Calu3 (cell line): Measurements from ENCODE around the gene CDHR5. TPM values are rescaled to one million over a fixed set of nuclear protein-coding genes. Genes with fewer than 3 reads are reported as not detected.

Experiments
- BruUV-seq: library from RNA; stranded (reverse); fragments of 400-500 nt; replicated peaks from 2 replicates; lab custom pipeline; 2021; lab: Mats Ljungman, UMichigan
- CTCF ChIA-PET: fragments of 300-600 bp; sonication (Branson Sonifier 250); formaldehyde crosslinking; loops from one replicate; lab custom pipeline; 2022; ENCODE audit warnings: antibody characterized with exemption; lab: Charles Lee
- DNase-seq: peaks from one replicate; pipeline ENCODE4 v3.0.0; 2022
- H3K27ac Mint-ChIP-seq: one replicate; pipeline ENCODE4 v1.8.0; 2022; ENCODE audit warnings: mixed read lengths; ENCODE audit not compliant: unreplicated experiment
- H3K27me3 Mint-ChIP-seq: one replicate; pipeline ENCODE4 v1.8.0; 2022; ENCODE audit warnings: mixed read lengths; ENCODE audit not compliant: unreplicated experiment
- H3K36me3 Mint-ChIP-seq: one replicate; pipeline ENCODE4 v1.8.0; 2022; ENCODE audit warnings: mild to moderate bottlenecking, moderate library complexity, mixed read lengths; ENCODE audit not compliant: insufficient read depth, unreplicated experiment
- H3K4me1 Mint-ChIP-seq: one replicate; pipeline ENCODE4 v1.8.0; 2022; ENCODE audit warnings: mild to moderate bottlenecking, low read depth, mixed read lengths; ENCODE audit not compliant: unreplicated experiment
- H3K4me3 Mint-ChIP-seq: one replicate; pipeline ENCODE4 v1.8.0; 2022; ENCODE audit warnings: mild to moderate bottlenecking, low read depth, moderate library complexity, mixed read lengths; ENCODE audit not compliant: unreplicated experiment
- H3K9me3 Mint-ChIP-seq: one replicate; pipeline ENCODE4 v1.8.0; 2022; ENCODE audit warnings: low read depth, mixed read lengths; ENCODE audit not compliant: unreplicated experiment
- CTCF ChIP-seq: fragments of 200-600 bp; IDR thresholded peaks from one replicate; pipeline ENCODE4 v1.8.0; 2022; ENCODE audit warnings: antibody characterized with exemption; ENCODE audit not compliant: unreplicated experiment
- intact Hi-C: fragments of 100-400 bp; cut with micrococcal nuclease; formaldehyde crosslinking; loops from one replicate; pipeline ENCODE4 v1.10.0; 2022; ENCODE audit not compliant: unreplicated experiment
- total RNA-seq: library from RNA; stranded (reverse); gene quantifications from 2 replicates; pipeline ENCODE4 v1.2.3, GENCODE V29; 2022

CDHR5 gene
- total RNA-seq, 1 experiment from 2014 or later = 5.0 TPM

GRCh38 chr11:587978-588380 is 36.8 kb downstream of the CDHR5 start:
- no peaks in the 10 kb centered on the region for H3K9me3 Mint-ChIP-seq
- no TSS peak for BruUV-seq
- peak overlapping the region; percentile 10 for H3K4me3 Mint-ChIP-seq
- peaks cover 57% of the 10 kb centered on the region for H3K36me3 Mint-ChIP-seq
- peaks cover 23% of the 10 kb centered on the region for H3K4me1 Mint-ChIP-seq
- H3K27ac Mint-ChIP-seq = peak overlapping the region; percentile 33
- DNase-seq = peak; percentile 58
- no peak for TF ChIP-seq CTCF
- H3K27me3 Mint-ChIP-seq = no peaks in the 10 kb centered on the region
- CTCF ChIA-PET = interaction anchor here (1.2 kb wide), 2 partner anchors 26 to 32 kb away, joined by 3 read pairs; no protein-coding TSS in a partner anchor
- intact Hi-C loops = no loop called here

DNA sequence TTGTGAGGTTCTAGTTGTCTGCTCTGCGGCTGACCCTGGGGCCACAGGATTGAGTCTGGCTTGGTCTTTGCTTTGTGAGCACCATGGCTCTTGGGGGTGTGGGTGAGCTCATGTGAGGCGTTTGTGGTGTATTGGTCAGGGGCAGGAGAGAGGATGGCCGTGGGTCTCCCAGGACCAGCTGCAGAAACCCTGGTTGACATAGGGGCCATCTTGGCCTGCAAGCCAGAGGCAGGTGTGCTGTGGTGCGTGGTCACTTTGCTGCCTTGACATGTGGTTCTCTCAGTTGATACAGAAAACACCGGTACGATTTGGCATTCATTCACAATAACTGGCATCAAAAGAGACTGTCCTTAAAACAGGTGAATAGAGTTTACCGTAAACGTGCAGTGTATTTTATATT is 37.2 kb downstream of the CDHR5 start:
- no peaks in the 10 kb centered on the region for H3K9me3 Mint-ChIP-seq
- peaks cover 58% of the 10 kb centered on the region for H3K36me3 Mint-ChIP-seq
- CTCF ChIA-PET = interaction anchor here (1.2 kb wide), 2 partner anchors 26 to 32 kb away, joined by 3 read pairs; no protein-coding TSS in a partner anchor
- no peaks in the 10 kb centered on the region for H3K27me3 Mint-ChIP-seq
- TF ChIP-seq CTCF = no peak
- no TSS peak for BruUV-seq
- peaks cover 23% of the 10 kb centered on the region for H3K4me1 Mint-ChIP-seq
- intact Hi-C loops = no loop called here
- peak overlapping the region; percentile 10 for H3K4me3 Mint-ChIP-seq
- no peak for DNase-seq
- H3K27ac Mint-ChIP-seq = peak overlapping the region; percentile 33

DNA sequence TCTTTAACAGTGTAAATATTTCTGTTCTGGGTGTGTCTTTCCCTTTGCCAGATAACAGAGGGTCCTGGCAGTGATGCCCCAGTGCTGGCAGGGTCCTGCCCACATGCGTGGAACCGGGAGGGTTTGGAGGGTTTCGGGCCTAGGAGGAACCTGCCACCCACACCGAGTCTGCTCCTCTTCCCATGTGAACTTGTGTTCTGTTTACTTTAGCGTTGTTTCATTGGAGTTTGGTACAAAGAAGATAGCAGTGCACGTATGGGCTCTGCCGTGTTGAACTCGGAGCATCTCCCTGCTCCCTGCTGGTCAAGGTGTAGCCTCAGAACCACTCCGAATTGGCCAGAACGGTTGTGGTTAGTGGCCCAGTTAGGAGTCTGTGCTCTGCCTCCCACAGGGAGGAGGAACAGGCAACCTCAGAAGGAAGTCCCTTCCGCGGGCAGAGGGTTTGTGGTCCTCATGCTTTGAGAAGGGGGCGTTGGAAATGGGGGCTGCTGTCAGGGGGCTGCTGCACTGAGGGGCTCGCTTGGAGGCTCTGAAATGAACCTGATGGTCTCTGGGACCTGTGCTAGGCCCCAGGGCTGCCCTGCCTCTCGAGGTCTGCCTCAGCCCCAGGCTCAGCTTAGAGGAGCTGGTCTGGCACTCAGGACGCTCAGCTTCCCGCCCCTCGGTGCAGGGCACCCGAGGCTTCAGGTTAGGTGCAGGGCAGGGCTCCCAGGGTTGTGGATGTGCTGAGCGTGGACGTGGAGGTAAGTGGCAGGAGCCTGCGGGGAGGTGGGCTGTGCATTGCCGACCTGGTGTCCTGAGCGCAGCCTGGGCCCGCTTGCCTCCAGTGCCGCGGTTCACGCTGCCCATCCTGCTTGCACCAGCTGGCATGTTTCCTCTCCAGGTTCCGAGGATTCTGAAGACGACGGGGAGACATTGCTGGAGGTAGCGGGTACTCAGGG is 38.1 kb downstream of the CDHR5 start:
- intact Hi-C loops = no loop called here
- no peak overlapping the region for H3K27ac Mint-ChIP-seq

DNA sequence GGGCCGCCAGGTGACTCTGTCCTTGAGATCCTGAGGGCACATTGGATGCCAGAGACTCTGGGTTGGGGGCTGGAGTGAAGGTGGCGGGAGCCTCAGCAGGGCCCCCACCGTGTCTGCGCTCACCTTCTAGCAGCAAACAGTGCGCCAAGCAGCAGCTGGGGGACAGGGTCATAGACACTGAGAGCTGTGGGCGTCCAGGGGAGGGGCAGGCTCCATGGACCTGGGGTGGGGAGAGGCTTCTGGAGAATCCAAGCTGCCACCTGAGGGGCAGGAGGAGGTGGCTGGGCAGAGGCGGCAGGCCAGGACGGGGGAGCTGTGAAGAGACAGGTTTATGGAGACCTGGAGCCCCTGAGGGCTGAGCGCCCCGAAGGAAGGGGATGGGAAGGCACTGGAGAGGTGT is 40.5 kb downstream of the CDHR5 start:
- H3K27ac Mint-ChIP-seq = no peak overlapping the region
- no TSS peak for BruUV-seq
- H3K9me3 Mint-ChIP-seq = no peaks in the 10 kb centered on the region
- CTCF ChIA-PET = no interaction called here
- no peak overlapping the region for H3K4me3 Mint-ChIP-seq
- no peaks in the 10 kb centered on the region for H3K27me3 Mint-ChIP-seq
- H3K36me3 Mint-ChIP-seq = peaks cover 47% of the 10 kb centered on the region
- peaks cover 28% of the 10 kb centered on the region for H3K4me1 Mint-ChIP-seq
- DNase-seq = no peak
- intact Hi-C loops = no loop called here
- TF ChIP-seq CTCF = no peak

More for the DNA sequence above, 38.1 kb downstream of the CDHR5 start:
- Mint-ChIP-seq H3K36me3 (peaks cover 57% of the 10 kb centered on the region), H3K4me1 (peaks cover 23% of the 10 kb centered on the region), H3K4me3 (no peak overlapping the region), H3K9me3 (no peaks in the 10 kb centered on the region), H3K27me3 (no peaks in the 10 kb centered on the region)
- no peak for TF ChIP-seq CTCF
- no TSS peak for BruUV-seq
- CTCF ChIA-PET = interaction anchor here (1.2 kb wide), 1 partner anchor 25 kb away, joined by 3 read pairs; no protein-coding TSS in a partner anchor
- DNase-seq = no peak
